Embryonic facial prominence (tissue), 1 donor: ENCODE results near the gene THUMPD3.

ENCODE experiments used
- DNase-seq: peaks from one replicate; pipeline ENCODE4 v3.0.0-alpha.2; 2016; ENCODE audit errors: extremely low spot score

The THUMPD3 gene

DNA sequence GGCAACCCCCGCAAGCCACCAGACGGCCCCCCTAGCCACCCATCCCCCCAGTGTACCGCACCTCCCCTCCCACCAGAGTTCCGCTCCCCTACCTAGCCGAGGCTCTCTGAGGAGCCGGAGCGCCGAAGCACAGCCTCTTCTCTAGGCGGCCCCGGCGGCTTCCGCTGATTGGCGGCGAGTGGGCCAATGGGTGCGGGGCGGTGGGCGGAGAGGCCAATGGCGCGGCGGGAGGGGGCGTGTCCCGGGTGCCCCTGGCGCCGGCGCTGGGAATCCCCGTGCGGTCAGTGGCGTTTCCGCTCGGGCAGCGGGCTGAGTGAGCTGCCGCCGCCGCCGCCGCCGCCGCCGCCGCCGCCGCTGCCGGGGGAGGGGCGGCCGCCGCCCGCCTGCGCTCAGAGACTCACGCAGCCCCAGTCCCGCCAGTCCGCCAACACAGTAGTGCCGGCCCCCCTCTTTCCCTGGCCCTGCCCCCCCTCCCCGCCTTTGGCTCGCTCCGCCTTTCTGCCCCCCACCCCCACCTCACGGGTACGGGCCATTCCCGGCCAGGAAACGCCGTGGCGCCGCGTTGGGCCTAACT, 34.6 kb downstream of the THUMPD3 start, which contains the start of gene SETD5:
TSS of gene SETD5 (plus strand) at position 284 of the 574 bp plus-strand sequence. CDS start 31,324 bp downstream, outside the sequence.
- DNase-seq = peak; percentile 95

DNA sequence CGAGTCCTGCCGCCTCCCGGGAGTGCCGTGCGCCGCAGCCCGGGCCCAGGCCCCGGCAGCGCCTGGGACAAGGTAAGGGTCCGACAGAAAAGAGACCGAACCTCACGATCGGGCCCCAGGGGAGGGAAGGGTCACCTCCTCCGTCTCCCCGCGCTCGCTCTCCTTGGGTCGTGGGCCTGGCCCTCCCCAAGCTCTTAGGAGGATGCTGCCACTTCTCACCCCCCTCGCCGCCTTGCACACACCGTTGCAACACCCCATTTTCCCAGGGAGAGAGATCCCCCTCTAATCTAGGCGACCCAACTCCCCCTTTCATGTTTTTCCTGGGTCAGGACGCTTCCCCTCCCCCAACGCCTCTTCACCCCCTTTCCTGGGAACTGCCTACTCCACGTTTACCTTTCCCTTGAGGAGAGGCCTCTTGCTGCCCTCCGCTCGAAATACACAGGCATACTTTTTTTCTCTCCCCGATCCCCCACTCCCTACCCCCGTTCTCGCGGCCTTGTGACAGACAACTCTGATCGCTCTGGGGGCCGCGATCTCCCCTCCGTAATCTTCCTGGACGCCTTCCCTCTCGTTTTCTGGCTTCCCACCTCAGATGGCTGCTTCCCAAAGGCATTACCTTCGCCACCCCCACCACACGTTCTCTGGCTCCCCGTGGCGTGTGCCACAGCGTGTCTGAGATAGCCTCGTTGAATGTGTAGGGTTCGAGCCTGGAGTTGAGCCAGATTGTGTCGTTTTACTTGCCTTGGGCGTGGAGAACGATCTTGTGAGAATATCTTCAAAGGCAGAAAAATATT, 35.2 kb downstream of the THUMPD3 start:
- DNase-seq = peak; percentile 56

DNA sequence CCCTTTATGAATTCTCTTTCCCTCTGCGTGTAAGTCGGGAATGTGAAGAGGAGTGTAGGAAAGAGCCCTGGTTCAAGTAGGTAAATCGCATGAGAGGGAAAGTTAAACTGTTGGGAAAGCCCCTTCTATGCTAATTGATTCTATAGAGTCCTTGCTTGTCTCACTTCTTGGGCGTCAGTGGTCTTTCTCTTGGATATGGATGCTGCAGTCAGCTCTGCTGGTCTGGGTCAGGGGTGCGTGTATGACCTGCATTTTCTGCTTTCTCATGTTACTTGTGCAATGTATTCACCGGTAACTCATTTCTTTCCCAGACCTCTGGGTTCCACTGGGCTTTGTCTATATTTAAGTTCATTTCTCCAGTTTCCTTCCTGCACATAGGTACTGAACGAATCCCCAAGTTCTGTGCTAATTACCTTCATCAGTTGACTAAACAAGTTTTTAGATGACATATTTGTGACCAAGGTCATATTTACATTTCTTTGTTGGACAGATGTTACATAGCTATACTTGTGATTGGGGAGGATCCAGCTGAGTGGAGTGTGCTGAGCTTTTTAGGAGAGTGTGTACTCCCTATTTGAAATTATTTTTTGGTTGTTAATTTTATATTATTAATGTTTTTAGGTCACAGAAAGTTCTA, 36.0 kb downstream of the THUMPD3 start:
- peak; percentile 40 for DNase-seq

DNA sequence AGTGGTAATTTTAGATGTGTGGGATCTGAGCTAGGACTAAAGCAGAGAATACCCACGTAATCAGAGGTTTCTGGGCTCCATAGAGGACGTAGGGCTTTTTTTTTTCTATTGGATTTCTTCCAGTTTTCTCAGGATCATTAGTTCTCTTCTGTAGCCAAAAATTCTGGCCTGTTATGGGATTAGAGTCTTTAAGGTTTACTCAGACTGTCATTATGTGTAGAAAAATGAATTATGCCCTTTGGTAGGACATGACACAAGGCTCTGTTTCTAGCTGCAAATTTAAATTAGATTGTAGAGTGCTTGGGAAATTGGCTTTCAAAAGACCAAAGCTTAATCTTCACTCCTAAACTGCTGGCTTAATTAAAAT, 36.5 kb downstream of the THUMPD3 start:
- no peak for DNase-seq

DNA sequence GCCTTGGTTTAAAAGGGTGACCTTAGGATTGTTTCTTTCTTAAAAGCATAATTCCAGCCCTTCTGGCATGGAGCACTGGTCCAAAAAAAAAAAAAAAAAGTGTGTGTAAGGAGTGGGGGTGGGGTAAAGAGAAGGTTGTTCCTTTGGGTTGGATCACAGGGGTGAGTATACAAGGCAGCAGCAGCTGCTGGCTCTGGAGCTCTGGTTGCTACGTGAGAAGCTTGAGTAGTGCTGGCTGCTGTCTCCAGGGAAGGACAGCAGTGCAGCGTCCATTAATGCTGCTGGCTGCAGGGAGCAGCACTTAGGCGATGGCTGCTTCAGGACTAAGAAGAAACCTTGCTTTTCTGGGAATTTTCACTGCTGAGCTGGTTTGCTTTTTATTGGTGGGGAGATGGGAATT, 36.9 kb downstream of the THUMPD3 start:
- peak; percentile 30 for DNase-seq

DNA sequence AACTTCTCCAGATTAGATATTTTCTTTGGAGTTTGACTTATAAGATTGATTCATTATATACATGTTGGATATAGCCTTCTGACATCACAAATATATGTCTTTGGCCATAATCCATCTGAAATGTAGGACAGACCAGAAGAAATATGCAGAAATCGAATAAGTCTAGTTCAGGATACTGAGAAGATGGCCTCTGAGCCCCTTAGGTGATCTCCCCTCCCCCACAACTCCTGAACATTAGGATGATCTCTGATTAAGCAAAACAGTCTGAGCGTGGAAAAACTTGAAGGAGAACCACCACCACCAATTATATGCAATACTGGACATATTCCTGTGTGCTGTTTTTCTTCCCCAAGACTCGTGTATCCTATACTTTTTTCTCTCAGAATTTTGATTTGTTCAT, 37.8 kb downstream of the THUMPD3 start:
- DNase-seq = no peak

DNA sequence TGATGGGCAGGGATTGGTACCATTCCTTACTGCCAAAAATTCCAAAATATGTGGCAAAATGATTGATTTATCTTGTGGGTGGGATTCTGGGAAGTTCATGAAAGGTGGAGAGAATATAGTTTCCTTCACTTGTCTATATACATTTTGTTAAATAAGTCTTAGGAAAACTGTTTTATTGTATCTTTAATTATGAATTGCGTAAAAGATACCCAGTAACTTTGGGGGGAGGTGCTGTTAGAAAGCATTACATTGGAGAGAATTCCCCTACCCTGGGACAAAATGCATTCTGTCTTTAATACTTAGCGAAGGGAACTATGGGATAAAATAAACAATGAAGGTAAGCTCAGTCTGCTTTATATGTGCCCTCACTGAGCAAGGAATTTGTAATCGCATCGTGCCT, 39.1 kb downstream of the THUMPD3 start:
- DNase-seq = no peak

DNA sequence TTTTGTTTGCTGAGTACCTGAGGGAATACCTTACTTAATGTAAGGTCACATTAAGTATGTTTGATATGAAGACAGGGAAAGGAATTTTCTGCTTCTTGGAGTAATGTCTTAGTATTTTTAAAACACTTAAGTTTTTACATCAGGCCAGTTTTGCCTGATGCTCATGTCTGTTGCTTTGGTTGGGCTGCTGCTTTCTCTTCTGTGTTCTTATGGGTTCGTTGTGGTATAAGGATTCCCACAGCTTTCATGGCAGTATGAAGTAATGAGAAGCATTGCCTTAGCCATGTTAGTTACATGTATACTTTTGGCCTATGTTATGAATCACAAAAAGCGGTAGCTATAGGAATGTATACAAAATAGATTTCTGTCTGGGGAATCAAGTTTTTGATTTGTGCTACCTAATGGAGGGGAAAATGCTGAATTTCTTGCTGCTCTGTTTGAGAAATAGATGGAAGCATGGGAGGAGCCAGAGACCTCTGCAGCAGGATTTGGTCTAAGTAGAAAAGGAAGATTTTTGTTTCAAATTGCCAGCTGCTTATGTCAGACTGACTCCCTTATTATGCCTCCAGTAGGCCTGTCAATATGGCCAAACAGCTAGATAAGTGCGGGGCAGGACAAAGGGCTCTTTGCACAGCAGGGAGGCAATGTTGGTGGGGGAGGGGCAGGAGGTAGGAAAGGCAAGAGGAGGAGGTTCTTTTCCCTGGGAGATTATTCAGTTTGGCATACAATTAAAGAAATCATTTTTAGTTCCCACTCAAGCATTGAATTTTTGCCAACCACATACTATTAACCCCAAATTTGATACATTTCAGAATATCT, 39.8 kb downstream of the THUMPD3 start:
- no peak for DNase-seq

DNA sequence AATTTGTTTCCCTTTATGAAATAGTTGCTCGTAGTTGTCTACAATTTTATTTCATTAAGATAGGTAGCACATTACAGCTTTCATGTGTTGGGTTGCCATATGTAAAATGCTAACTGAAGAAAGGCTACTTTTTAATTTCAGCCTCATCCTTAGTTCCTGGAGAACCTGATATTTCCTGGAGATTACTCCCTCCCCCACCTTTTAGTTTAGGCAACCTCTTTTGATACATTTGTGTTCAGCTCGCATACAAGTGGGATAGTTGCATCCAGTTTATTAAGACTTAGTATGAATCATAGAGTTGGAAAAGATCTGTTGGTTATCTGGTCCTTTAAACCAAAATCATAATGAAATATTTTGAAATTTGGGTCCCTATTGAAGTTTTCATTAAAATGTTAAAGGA, 40.6 kb downstream of the THUMPD3 start:
- no peak for DNase-seq

DNA sequence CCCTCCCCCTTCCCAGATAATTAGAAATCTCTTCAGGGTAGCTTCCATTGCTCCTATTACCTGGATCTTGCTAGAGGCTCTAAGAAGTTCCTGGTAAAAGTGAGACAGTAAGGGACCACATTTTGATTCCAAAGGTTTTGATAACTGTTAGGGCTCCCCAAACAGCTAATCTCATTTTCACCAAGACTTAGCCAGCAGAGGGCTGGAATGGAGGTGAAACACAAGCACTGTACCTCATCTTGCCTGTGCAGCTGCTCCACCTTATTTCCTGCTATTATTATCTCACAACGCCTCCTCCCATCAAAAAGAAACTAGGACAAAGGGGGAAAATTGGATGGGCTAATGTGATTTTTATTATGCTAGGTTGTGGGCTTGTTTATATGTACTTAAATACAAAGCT, 41.8 kb downstream of the THUMPD3 start:
- no peak for DNase-seq

DNA sequence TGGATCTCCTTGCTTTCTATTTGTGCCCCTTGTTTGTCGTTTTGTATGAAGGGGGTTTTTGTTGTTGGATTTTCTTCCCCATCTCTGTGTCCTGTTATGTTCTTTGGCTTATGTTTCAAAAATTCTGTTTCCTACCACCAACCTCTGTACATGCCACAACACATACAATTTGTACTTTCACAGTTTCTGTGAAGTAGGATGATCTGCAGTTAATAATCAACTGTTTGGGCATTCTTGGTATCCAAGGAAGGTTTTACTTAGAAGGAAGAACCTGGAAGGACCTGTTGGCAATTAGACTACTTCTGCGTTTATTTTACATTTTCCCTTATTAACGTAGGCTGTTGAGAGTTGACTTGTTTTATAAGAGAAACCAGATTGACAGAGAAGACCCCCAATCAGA, 42.9 kb downstream of the THUMPD3 start:
- DNase-seq = no peak

DNA sequence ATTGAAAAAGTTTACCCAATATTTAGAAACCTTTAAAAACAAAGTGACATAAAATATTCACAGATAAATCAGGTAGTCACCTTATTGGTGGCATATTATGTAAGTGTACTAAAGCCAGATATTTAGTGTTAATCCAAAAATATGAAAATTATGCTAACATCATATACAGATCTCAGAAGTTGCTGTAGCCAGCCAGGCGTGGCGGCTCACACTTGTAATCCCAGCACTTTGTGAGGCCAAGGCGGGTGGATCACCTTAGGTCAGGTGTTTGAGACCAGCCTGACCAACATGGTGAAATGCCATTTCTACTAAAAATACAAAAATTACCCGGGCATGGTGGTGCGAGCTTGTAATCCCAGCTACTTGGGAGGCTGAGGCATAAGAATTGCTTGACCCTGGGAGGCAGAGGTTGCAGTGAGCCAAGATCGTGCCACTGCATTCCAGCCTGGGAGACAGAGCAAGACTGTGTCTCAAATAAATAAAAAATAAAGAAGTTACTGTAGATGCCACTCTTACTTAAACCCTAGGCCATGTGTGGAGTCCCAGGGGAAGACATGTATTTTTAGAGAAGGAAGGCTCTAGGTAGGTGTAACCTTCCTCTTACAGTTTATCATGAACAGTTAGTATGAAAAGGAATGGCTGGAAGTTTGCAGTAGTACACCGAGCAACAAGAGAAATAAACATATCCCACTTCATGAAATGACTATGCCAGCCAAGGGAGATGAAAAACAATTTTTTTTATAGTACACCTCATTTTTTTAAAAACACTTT, 44.2 kb downstream of the THUMPD3 start:
- DNase-seq = no peak

DNA sequence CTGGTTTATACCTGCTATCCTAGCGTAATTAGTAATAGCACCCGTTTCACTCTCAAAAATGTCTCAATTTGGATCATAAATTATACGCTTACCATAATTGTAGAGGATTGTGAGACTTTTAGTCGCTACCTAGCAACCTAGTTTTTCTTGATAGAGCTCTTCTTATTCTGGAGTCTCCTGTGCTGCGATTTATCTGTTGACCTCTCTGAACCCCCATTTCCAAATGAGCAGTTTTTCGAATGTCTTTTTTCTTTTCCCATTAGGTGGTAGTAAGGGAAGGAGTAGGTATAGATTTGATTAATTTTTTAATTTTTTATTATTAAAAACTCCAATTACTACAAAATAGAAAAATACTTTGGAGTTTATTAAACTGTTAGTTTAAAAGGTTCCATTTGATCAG, 45.2 kb downstream of the THUMPD3 start:
- DNase-seq = no peak

DNA sequence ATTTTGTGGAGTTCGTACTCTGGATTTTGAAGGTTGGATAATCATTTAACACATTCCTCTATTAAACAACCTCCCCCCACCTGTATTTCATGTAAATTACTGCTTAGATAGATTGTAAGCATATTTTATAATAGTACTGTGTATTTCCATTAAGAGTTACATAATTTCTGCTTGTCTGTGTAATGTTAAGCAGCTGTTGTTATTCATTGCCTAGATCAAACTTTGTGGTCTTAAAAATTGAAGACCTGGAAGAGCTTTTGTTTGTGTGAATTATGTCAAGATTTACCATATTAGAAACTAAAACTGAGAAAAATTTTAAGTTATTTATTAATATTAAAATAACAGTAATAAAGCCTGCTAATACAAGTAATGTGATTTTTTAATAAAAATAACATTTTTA, 45.7 kb downstream of the THUMPD3 start:
- no peak for DNase-seq

DNA sequence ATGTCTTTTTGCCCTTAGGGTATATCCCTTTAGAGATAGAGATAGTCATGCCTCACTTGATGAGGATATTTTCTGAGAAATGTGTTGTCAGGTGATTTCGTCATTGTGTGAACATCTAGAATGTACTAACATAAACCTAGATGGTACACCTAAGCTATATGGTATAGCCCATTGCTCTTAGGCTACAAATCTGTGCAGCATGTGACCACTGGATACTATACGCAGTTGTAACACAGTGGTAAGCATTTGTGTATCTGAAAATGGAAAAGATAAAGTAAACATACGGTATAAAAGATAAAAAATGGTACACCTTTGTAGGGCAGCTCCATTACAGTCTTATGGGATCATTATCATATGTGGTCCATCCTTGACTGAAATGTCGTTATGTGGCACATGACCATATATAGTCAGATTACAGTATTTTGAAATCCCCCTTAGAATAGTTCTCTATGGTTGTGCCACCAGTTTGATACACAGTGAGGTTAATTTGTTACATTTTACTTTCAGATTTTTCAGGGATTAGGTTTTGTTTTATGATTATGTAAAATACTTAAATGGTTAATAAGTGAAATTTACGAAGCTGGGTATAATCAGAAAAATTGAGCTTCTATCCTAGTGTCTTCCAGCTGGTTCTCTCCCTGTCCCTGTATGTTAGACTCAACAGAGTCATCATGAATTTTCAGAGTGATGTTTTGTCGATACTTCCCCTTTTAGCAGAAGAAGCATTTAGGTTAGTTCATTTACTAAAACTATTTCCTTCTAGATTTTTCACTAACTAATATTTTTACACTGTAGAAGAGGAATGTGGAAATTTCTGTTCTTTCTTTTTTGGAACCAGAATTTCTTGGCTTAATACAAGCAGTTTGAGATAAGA, 47.4 kb downstream of the THUMPD3 start:
- DNase-seq = no peak

DNA sequence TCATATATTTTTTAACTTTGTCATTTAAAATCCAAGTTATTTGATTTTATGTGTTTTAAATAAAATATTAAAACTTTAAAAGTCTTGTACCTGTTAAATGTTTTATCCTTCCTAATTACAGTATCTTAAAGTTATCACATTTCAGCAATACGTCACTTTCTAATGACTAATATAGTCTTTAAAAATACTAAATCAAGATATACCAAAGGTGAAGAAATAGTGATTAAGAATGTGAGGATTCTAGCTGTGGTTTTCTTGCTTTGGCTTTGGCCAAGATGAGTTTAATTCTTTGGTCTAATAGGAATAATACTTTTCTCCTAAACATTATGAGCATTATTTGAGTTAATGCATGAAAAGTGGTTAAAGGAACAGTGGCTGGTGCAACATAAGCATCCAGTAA, 48.4 kb downstream of the THUMPD3 start:
- no peak for DNase-seq

DNA sequence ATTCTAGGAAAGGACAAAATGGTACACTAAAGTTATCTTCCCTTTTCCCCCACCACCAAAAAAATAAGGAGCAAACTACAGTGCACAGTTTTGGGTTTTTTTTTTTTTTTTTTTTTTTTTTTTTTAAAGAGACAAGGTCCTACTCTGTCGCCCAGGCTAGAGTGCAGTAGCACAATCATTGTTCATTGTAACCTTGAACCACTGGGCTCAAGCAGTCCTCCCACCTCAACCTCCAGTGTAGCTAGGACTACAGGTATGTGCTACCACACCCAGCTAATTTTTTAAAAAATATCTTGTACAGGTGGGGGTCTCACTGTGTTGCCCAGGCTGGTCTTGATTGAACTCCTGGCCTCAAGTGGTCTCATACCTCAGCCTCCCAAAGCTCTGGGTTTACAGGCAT, 49.4 kb downstream of the THUMPD3 start:
- no peak for DNase-seq

DNA sequence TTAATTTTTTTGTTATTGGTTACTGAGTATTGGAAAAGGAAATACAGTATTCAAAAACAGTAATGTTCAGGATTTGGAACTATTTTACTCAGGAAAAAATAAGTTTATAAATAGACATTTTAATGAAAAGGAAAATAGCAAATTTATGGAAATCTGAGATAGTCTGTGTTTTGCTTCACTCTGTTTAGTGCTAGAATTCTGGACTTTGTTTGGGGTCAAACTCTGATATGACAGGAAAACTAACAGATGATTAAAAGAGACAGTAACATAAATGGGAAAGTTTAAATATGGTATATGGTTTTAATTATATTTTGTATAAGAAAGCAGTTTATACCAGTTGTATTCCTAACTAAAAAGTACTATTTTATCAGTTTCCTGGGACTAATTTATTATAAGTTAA, 52.0 kb downstream of the THUMPD3 start:
- no peak for DNase-seq

DNA sequence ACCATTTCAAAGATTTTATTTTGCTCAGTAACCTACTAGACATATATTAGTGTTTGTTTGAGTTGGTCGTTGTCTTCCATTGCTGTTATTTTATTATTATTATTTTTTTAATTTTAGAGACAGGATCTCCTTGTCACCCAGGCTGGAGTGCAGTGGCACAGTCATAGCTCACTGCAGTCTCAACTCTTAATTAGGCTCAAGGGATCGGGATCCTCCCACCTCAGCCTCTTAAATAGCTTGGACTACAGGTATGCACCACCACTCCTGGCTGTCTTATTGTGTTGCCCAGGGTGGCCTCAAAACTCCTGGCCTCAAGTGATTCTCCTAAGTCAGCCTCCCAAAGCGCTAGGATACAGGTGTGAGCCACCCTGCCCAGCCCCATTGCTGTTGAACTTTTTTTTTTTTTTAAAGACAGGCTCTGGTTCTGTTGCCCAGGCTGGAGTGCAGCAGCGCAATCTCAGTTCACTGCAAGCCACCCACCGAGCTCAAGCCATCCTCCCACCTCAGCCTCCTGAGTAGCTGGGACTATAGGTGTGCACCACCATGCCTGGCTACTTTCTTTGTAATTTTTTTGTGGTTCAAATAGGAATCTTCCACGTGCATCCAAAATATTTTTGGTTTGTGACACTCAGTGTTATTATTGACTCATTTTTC, 52.8 kb downstream of the THUMPD3 start:
- no peak for DNase-seq
